GM20000 (cell line): ENCODE measurements around the gene ZFC3H1.
"Not testable (repeated sequence)": the region's sequence is repeated elsewhere in the genome, so short reads cannot be mapped to it uniquely, and the experiment has no call there.

Experiments used
- DNase-seq: peaks from one replicate; pipeline ENCODE4 v3.0.0; 2012; ENCODE audit warnings: low spot score
- CTCF ChIP-seq: IDR thresholded peaks from 2 replicates; pipeline ENCODE4 v1.5.1; 2012; ENCODE audit warnings: mild to moderate bottlenecking, control low read depth; ENCODE audit errors: extremely low read depth, missing control alignments

The ZFC3H1 gene

GRCh38 chr12:71695782-71696181 is 32.1 kb upstream of the ZFC3H1 start:
- no peak for TF ChIP-seq CTCF
- DNase-seq, result no peak

- peak; percentile 49 for DNase-seq
These were observed 30.6 kb upstream of the ZFC3H1 start for GRCh38 chr12:71694099-71694820.

GRCh38 chr12:71693651-71694050 is 30.0 kb upstream of the ZFC3H1 start:
- not testable (repeated sequence) for DNase-seq

More at GRCh38 chr12:71694099-71694820, 30.6 kb upstream of the ZFC3H1 start:
- no peak for TF ChIP-seq CTCF

- no peak for DNase-seq
- no peak for TF ChIP-seq CTCF
These were observed 29.5 kb upstream of the ZFC3H1 start for GRCh38 chr12:71693126-71693525.

GRCh38 chr12:71691504-71692129 is 28.0 kb upstream of the ZFC3H1 start:
- no peak for DNase-seq
- no peak for TF ChIP-seq CTCF

- DNase-seq, result no peak
- TF ChIP-seq CTCF, result no peak
These were observed 25.4 kb upstream of the ZFC3H1 start for GRCh38 chr12:71688961-71689570.

GRCh38 chr12:71687172-71687571 is 23.5 kb upstream of the ZFC3H1 start:
- not testable (repeated sequence) for DNase-seq

GRCh38 chr12:71686658-71687025 is 23.0 kb upstream of the ZFC3H1 start:
- DNase-seq, result no peak
- TF ChIP-seq CTCF, result no peak
